ENCODE data around the gene CAP2.

DNA sequence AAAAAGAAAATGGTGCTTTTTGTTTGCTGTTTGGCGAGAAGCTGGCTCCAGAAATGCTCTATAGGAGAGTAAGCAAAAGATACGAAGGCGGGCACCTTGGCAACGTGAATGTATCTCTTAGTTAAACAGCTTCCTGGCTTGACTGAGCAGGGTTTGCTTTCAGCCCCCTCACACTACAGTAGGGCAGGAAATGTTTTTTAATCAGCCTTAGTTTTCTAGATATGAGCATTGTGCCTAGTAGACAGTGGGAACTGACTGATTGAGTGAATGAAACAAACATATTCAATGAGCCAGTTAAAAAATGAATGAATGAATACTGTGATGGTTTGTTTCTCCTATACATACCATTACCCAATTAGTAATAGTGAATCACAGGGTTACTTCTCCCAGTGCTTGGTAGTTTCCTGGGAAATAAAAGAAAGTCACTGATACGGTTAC, 19.9 kb downstream of the CAP2 start:
- TF ChIP-seq POLR2AphosphoS5 (IDR thresholded peaks at IDR 0.05) (no peak), POLR2A (IDR thresholded peaks at IDR 0.05) (no peak)

Data from breast epithelium (tissue), 3 donors.